ENCODE results near the gene WRNIP1. TPM values are rescaled to one million over a fixed set of nuclear protein-coding genes. Genes with fewer than 3 reads are reported as not detected.

The WRNIP1 gene
- total RNA-seq, 1 experiment from 2014 or later: 38.1 TPM

DNA sequence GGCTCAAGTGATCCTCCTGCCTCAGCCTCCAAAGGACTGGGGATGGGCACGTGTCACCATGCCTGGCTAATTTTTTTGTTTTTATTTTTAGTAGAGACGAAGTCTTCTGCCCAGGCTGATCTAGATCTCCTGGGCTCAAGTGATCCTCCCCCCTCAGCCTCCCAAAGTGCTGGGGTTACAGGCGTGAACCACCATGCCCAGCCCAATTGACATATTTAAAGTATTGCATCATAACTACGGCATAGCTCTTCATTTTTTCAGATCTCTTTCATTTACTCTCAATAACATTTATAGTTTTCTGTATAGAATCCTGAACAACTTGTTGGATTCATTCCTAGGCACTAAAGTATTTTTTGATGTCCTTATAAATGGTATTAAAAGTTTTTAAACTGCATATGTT is 63.4 kb downstream of the WRNIP1 start:
- no peak overlapping the region for H2AK5ac ChIP-seq (ENCODE audit: insufficient read length, low read length)
- H4K8ac ChIP-seq (replicated peaks; ENCODE audit: insufficient read length, low read depth, low read length): no peak overlapping the region
- H3K56ac ChIP-seq (ENCODE audit: insufficient read length, low read depth, low read length): no peak overlapping the region
- H3K79me1 ChIP-seq (ENCODE audit: insufficient read depth, low read depth, low read length, poor library complexity, severe bottlenecking): no peaks in the 10 kb centered on the region
- Mint-ChIP-seq H3K4me1 (no peaks in the 10 kb centered on the region), H3K4me3 (no peak overlapping the region), H3K9me3 (no peaks in the 10 kb centered on the region), H3K36me3 (ENCODE audit: insufficient read depth in 1 of 3, low read depth in 3 of 3) (peaks cover 0 to 4% (median 1%) of the 10 kb centered on the region in 3 experiments; a peak in 4 of 7 replicates), H3K27me3 (ENCODE audit: low read depth) (no peaks in the 10 kb centered on the region; the same call in 1 of the 2 replicates), H3K27ac (no peak overlapping the region)
- no peaks in the 10 kb centered on the region for H3K4me1 ChIP-seq (ENCODE audit: insufficient read depth, low read length)
- no peaks in the 10 kb centered on the region for H3K9me3 ChIP-seq (ENCODE audit: control insufficient read depth, low read depth, low read length)
- H3K14ac ChIP-seq (ENCODE audit: insufficient read depth, low read length): no peak overlapping the region
- no peak overlapping the region for H2BK120ac ChIP-seq (ENCODE audit: low read depth, low read length, poor library complexity, severe bottlenecking)
- TF ChIP-seq, protein P1, sequence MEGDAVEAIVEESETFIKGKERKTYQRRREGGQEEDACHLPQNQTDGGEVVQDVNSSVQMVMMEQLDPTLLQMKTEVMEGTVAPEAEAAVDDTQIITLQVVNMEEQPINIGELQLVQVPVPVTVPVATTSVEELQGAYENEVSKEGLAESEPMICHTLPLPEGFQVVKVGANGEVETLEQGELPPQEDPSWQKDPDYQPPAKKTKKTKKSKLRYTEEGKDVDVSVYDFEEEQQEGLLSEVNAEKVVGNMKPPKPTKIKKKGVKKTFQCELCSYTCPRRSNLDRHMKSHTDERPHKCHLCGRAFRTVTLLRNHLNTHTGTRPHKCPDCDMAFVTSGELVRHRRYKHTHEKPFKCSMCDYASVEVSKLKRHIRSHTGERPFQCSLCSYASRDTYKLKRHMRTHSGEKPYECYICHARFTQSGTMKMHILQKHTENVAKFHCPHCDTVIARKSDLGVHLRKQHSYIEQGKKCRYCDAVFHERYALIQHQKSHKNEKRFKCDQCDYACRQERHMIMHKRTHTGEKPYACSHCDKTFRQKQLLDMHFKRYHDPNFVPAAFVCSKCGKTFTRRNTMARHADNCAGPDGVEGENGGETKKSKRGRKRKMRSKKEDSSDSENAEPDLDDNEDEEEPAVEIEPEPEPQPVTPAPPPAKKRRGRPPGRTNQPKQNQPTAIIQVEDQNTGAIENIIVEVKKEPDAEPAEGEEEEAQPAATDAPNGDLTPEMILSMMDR (conservative IDR thresholded peaks at IDR 0.05): no peak
- H4K5ac ChIP-seq (ENCODE audit: insufficient read length, low read depth, low read length): no peak overlapping the region
- no peak for DNase-seq
- no peak overlapping the region for H3K23ac ChIP-seq (ENCODE audit: insufficient read length, low read depth, low read length)
- no peak overlapping the region for H2BK20ac ChIP-seq (ENCODE audit: low read depth, low read length, poor library complexity, severe bottlenecking)
- no peak overlapping the region for H2AFZ ChIP-seq (ENCODE audit: low read length)
- H3K9ac ChIP-seq (ENCODE audit: extremely low read depth, insufficient read length, low read length): no peak overlapping the region
- H2BK12ac ChIP-seq (ENCODE audit: insufficient read length, low read depth, low read length): no peak overlapping the region
- H2BK15ac ChIP-seq (ENCODE audit: low read depth, low read length): no peak overlapping the region
- no peaks in the 10 kb centered on the region for H3K23me2 ChIP-seq (ENCODE audit: insufficient read length, low read depth, low read length, poor library complexity, severe bottlenecking)
- no peak overlapping the region for H3T11ph ChIP-seq (ENCODE audit: low read length)
- H3K27ac ChIP-seq (ENCODE audit: insufficient read length, low read depth, low read length): no peak overlapping the region
- H3K79me2 ChIP-seq (ENCODE audit: insufficient read depth, low read length): no peaks in the 10 kb centered on the region
- WGBS (ENCODE audit: extremely low coverage, insufficient read length, low lambda C conversion rate): no CpG with 5 or more reads among the region's 4 CpGs
- H3K18ac ChIP-seq (ENCODE audit: insufficient read length, low read depth, low read length): no peak overlapping the region
- H3K4me2 ChIP-seq (ENCODE audit: insufficient read depth, insufficient read length, low read length): no peak overlapping the region
- H3K4ac ChIP-seq (ENCODE audit: low read depth, low read length): no peak overlapping the region
- H2BK5ac ChIP-seq (ENCODE audit: insufficient read length, low read length): no peak overlapping the region
- H4K20me1 ChIP-seq (ENCODE audit: control insufficient read depth, insufficient read depth, insufficient read length): no peaks in the 10 kb centered on the region
- no peak overlapping the region for H4K91ac ChIP-seq (ENCODE audit: insufficient read length, low read depth, low read length)
- H3K27me3 ChIP-seq (ENCODE audit: insufficient read depth, low read length): no peaks in the 10 kb centered on the region
